K562 (cell line): ENCODE results near the gene SMAGP. TPM values are rescaled to one million over a fixed set of nuclear protein-coding genes. Genes with fewer than 3 reads are reported as not detected.
A peak's percentile ranks its signal among the peaks of the same experiment; 100 is the strongest.

Source experiments
- BRF1 ChIP-seq: IDR thresholded peaks from 3 replicates; pipeline ENCODE4 v1.6.1; 2011; ENCODE audit warnings: borderline replicate concordance, mild to moderate bottlenecking; ENCODE audit not compliant: insufficient read length; ENCODE audit errors: extremely low read depth
- CEBPG ChIP-seq, 3 experiments: fragments of 200-800 bp in 1 of 3; sonication (Bioruptor generic) in 1 of 3; sonication (generic) in 1 of 3; formaldehyde crosslinking in 1 of 3; IDR thresholded peaks in 2 of 3; conservative IDR thresholded peaks in 1 of 3; 2 replicates each; pipeline versions ENCODE4 v1.6.1 to v1.8.0; 2016 to 2022; ENCODE audit warnings: missing compliant biosample characterization in 2 of 3, missing genetic modification characterization in 2 of 3, mild to moderate bottlenecking in 1 of 3, missing genetic modification reagents in 1 of 3
- COPS2 ChIP-seq: fragments of 450-650 bp; conservative IDR thresholded peaks from 2 replicates; pipeline ENCODE4 v1.6.1; 2016; ENCODE audit warnings: mild to moderate bottlenecking, moderate library complexity
- E4F1 ChIP-seq: fragments of 250-450 bp; sonication (Bioruptor Pico); IDR thresholded peaks from 2 replicates; pipeline ENCODE4 v1.5.0; 2021; ENCODE audit warnings: mild to moderate bottlenecking, borderline replicate concordance
- FOXK2 ChIP-seq, 2 experiments: fragments of 450-650 bp; IDR thresholded peaks in 1 of 2; conservative IDR thresholded peaks in 1 of 2; 2 replicates each; pipeline ENCODE4 v1.6.1; 2016; ENCODE audit warnings: low read depth in 2 of 2, mild to moderate bottlenecking in 1 of 2
- FOXP1 ChIP-seq: sonication (generic); formaldehyde crosslinking; IDR thresholded peaks from 2 replicates; pipeline ENCODE4 v1.8.0; 2022; ENCODE audit warnings: mild to moderate bottlenecking, missing genetic modification reagents
- JUND ChIP-seq, 2 experiments: IDR thresholded peaks; 2 replicates in 1 of 2; 3 replicates in 1 of 2; pipeline ENCODE4 v1.6.1; 2011; ENCODE audit warnings: borderline replicate concordance in 2 of 2, low read depth in 2 of 2, low read length in 2 of 2, improper control_type of control experiment in 1 of 2, missing biosample characterization in 1 of 2, missing genetic modification characterization in 1 of 2, missing genetic modification reagents in 1 of 2
- MCM2 ChIP-seq: fragments of 450-650 bp; IDR thresholded peaks from 2 replicates; pipeline ENCODE4 v1.6.1; 2017; ENCODE audit warnings: low read depth, mild to moderate bottlenecking
- NFE2L1 ChIP-seq: fragments of 450-650 bp; IDR thresholded peaks from 2 replicates; pipeline ENCODE4 v1.6.1; 2016; ENCODE audit warnings: missing genetic modification characterization, low read depth, mild to moderate bottlenecking, missing compliant biosample characterization, moderate library complexity, borderline replicate concordance
- PKNOX1 ChIP-seq: fragments of 450-650 bp; IDR thresholded peaks from 2 replicates; pipeline ENCODE4 v1.6.1; 2016
- RBM14 ChIP-seq: fragments of 200-400 bp; formaldehyde crosslinking; IDR thresholded peaks from 2 replicates; pipeline ENCODE4 v1.6.1; 2018; ENCODE audit warnings: low read depth, mild to moderate bottlenecking, low read length, moderate library complexity, borderline replicate concordance; ENCODE audit not compliant: insufficient read depth
- SMARCC2 ChIP-seq: fragments of 450-650 bp; IDR thresholded peaks from 2 replicates; pipeline ENCODE4 v1.6.1; 2017; ENCODE audit warnings: antibody characterized with exemption, moderate library complexity, mild to moderate bottlenecking, low read depth
- TRIM25 ChIP-seq: fragments of 450-650 bp; IDR thresholded peaks from 2 replicates; pipeline ENCODE4 v1.7.0; 2016; ENCODE audit warnings: borderline replicate concordance
- USF2 ChIP-seq: sonication (generic); formaldehyde crosslinking; IDR thresholded peaks from 2 replicates; pipeline ENCODE4 v1.5.0; 2020; ENCODE audit warnings: missing genetic modification reagents
- polyA plus RNA-seq, 8 experiments: library from polyadenylated mRNA; depleted of rRNA in 4 of 8; stranded (reverse) in 5 of 8; unstranded in 3 of 8; fragments of >200 nt; fragmentation: Nextera tagmentation in 2 of 8; fragmentation: Illumina TruSeq in 1 of 8; extraction: Ambion mirVana in 2 of 8; extraction: Trizol in 1 of 8; gene quantifications; 2 replicates each; pipeline versions ENCODE4 v1.2.1 to v1.2.3, GENCODE V29; 2011 to 2014; ENCODE audit warnings: inconsistent platforms in 1 of 8, missing spikeins in 1 of 8
- total RNA-seq, 7 experiments: library from RNA; depleted of rRNA in 6 of 7; stranded (reverse); fragments of >200 nt in 6 of 7; fragmentation: Illumina TruSeq in 2 of 7; extraction: Trizol in 2 of 7; gene quantifications; 2 replicates each; pipeline versions ENCODE4 v1.2.1 to v1.2.3, GENCODE V29; 2011 to 2021; ENCODE audit warnings: low replicate concordance in 1 of 7
- TF ChIP-seq, protein P1 (sequence below): fragments of 450-650 bp; IDR thresholded peaks from 2 replicates; pipeline ENCODE4 v1.6.1; 2016; ENCODE audit warnings: missing biosample characterization, missing genetic modification characterization
- TF ChIP-seq, protein P2 (sequence below): sonication (generic); formaldehyde crosslinking; IDR thresholded peaks from 2 replicates; pipeline ENCODE4 v1.8.0; 2022; ENCODE audit warnings: missing genetic modification reagents, mild to moderate bottlenecking, moderate library complexity, borderline replicate concordance

The SMAGP gene
- total and polyA plus RNA-seq, 9 of the 15 experiments (the other 6 are each of a cell fraction or from before 2014, with no cell fraction given): 23.1 to 62.3 (median 29.9) TPM

DNA sequence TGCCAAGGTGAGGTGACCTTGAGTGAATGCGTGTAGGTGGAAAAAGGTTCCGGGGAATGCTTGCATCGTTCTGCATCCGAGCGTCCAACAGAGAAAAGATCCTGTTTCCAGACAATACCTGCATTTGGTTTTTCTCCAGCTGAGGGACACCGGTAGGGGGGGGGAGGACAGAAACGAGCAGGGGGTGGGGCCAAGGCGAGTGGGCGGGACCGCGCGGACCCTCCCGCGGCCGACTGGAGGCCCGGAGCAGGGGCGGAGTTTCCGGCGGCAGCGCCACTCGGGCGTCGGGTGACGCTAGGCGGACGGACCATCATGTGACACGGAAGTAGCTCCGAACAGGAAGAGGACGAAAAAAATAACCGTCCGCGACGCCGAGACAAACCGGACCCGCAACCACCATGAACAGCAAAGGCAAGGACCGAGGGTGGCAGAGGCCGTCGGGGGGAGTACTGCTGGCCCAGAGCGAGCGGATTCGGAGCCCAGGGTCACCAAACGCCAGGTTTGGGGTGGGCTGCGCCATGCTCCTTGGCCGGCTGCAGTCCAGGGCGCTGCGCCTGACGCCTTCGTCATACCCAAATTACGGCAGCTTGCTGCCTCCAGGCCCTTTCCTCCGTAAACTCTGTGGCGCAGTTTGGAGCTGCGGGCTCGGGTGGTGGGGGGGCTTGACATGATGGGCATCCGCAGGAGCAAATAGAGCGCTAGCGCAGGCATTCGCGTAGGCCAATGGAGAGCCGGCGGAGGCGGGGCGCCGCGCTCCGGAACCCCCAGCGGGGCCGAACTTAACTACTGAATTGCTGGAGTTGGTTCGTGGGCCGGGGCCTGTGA, 31.5 kb downstream of the SMAGP start, which contains the start of gene DAZAP2 (continued):
- TF ChIP-seq TRIM25 (no peak), FOXK2 (conservative IDR thresholded peaks at IDR 0.05 in 1 of 2, IDR thresholded peaks at IDR 0.05 in 1 of 2; ENCODE audit: low read depth in 2 of 2) (peak; percentile 64 to 78; a peak in 3 of 4 replicates), MCM2 (no peak), RBM14 (0 out of 2 replicates have a peak, but pooled peaks have one; percentile 92), NFE2L1 (tag) (no peak), BRF1 (no peak), JUND (IDR thresholded peaks at IDR 0.05; ENCODE audit: borderline replicate concordance, low read depth, low read length) (peak; percentile 34; the same call in 1 of the 2 replicates), JUND (tag; IDR thresholded peaks at IDR 0.05; ENCODE audit: borderline replicate concordance, low read depth, low read length) (no peak), USF2 (peak; percentile 96), COPS2 (no peak), E4F1 (no peak), CEBPG (CRISPR knock-in tag; IDR thresholded peaks at IDR 0.05) (no peak), CEBPG (tag; conservative IDR thresholded peaks at IDR 0.05 in 1 of 2, IDR thresholded peaks at IDR 0.05 in 1 of 2) (no peak), FOXP1 (peak; percentile 96), PKNOX1 (peak; percentile 99), SMARCC2 (no peak)
- TF ChIP-seq, protein P1, sequence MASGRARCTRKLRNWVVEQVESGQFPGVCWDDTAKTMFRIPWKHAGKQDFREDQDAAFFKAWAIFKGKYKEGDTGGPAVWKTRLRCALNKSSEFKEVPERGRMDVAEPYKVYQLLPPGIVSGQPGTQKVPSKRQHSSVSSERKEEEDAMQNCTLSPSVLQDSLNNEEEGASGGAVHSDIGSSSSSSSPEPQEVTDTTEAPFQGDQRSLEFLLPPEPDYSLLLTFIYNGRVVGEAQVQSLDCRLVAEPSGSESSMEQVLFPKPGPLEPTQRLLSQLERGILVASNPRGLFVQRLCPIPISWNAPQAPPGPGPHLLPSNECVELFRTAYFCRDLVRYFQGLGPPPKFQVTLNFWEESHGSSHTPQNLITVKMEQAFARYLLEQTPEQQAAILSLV: no peak
- TF ChIP-seq, protein P2, sequence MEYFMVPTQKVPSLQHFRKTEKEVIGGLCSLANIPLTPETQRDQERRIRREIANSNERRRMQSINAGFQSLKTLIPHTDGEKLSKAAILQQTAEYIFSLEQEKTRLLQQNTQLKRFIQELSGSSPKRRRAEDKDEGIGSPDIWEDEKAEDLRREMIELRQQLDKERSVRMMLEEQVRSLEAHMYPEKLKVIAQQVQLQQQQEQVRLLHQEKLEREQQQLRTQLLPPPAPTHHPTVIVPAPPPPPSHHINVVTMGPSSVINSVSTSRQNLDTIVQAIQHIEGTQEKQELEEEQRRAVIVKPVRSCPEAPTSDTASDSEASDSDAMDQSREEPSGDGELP (CRISPR knock-in tag): peak; percentile 88
